Trophoblast cell (in vitro differentiated cells and primary cell): Measurements from ENCODE around the gene KCNJ12.
"Not testable (repeated sequence)": the region's sequence is repeated elsewhere in the genome, so short reads cannot be mapped to it uniquely, and the experiment has no call there.

Experiments used
- DNase-seq, 2 donors: peaks; one replicate each; pipeline ENCODE4 v3.0.0-alpha.2; 2016
- H2AFZ ChIP-seq: 2 replicates; pipeline ENCODE4 v1.6.1; 2013; ENCODE audit warnings: low read length, moderate library complexity, mild to moderate bottlenecking; ENCODE audit not compliant: insufficient read depth, poor library complexity
- H2AK5ac ChIP-seq: 2 replicates; pipeline ENCODE4 v1.6.1; 2013; ENCODE audit warnings: mild to moderate bottlenecking, low read length
- H2BK120ac ChIP-seq: 2 replicates; pipeline ENCODE4 v1.6.1; 2013; ENCODE audit warnings: low read length, mild to moderate bottlenecking, moderate library complexity; ENCODE audit not compliant: insufficient read depth, poor library complexity
- H2BK12ac ChIP-seq: 2 replicates; pipeline ENCODE4 v1.6.1; 2013; ENCODE audit warnings: mild to moderate bottlenecking, low read length, moderate library complexity
- H2BK5ac ChIP-seq: 2 replicates; pipeline ENCODE4 v1.6.1; 2013; ENCODE audit warnings: low read length, low read depth, moderate library complexity, mild to moderate bottlenecking; ENCODE audit not compliant: poor library complexity
- H3K14ac ChIP-seq: 2 replicates; pipeline ENCODE4 v1.6.1; 2013; ENCODE audit warnings: mild to moderate bottlenecking, low read length
- H3K18ac ChIP-seq: 2 replicates; pipeline ENCODE4 v1.6.1; 2013; ENCODE audit warnings: mild to moderate bottlenecking, low read length
- H3K23ac ChIP-seq: 2 replicates; pipeline ENCODE4 v1.6.1; 2013; ENCODE audit warnings: low read length
- H3K27ac ChIP-seq: 2 replicates; pipeline ENCODE4 v1.5.1; 2013; ENCODE audit warnings: low read depth, mild to moderate bottlenecking, inconsistent platforms, low read length, moderate library complexity
- H3K27me3 ChIP-seq: 2 replicates; pipeline ENCODE4 v1.6.1; 2013; ENCODE audit warnings: inconsistent platforms, mild to moderate bottlenecking, low read length, moderate library complexity; ENCODE audit not compliant: insufficient read depth
- H3K36me3 ChIP-seq, 2 experiments: 1 replicate in 1 of 2; 2 replicates in 1 of 2; pipeline ENCODE4 v1.6.1; 2013; ENCODE audit warnings: low read length in 2 of 2, mild to moderate bottlenecking in 2 of 2, moderate library complexity in 1 of 2; ENCODE audit not compliant: insufficient read depth in 2 of 2, control insufficient read depth in 1 of 2
- H3K4ac ChIP-seq: 2 replicates; pipeline ENCODE4 v1.6.1; 2013; ENCODE audit warnings: low read depth, mild to moderate bottlenecking, low read length, moderate library complexity
- H3K4me1 ChIP-seq, 2 experiments: 1 replicate in 1 of 2; 2 replicates in 1 of 2; pipeline ENCODE4 v1.6.1; 2013; ENCODE audit warnings: low read length in 2 of 2, mild to moderate bottlenecking in 2 of 2, moderate library complexity in 1 of 2; ENCODE audit not compliant: insufficient read depth in 2 of 2, control insufficient read depth in 1 of 2
- H3K4me2 ChIP-seq: 2 replicates; pipeline ENCODE4 v1.6.1; 2013; ENCODE audit warnings: inconsistent platforms, mild to moderate bottlenecking, low read length, moderate library complexity
- H3K4me3 ChIP-seq: 2 replicates; pipeline ENCODE4 v1.5.1; 2013; ENCODE audit warnings: mild to moderate bottlenecking, low read depth, low read length, inconsistent platforms
- H3K79me1 ChIP-seq: one replicate; pipeline ENCODE4 v1.6.1; 2013; ENCODE audit warnings: low read length
- H3K79me2 ChIP-seq: 2 replicates; pipeline ENCODE4 v1.6.1; 2013; ENCODE audit warnings: low read length, mild to moderate bottlenecking; ENCODE audit not compliant: control insufficient read depth, insufficient read depth, poor library complexity
- H3K9ac ChIP-seq: 2 replicates; pipeline ENCODE4 v1.6.1; 2013; ENCODE audit warnings: mild to moderate bottlenecking, low read length
- H3K9me3 ChIP-seq: 2 replicates; pipeline ENCODE4 v1.6.1; 2013; ENCODE audit warnings: low read depth, mild to moderate bottlenecking, control low read depth, inconsistent platforms, low read length; ENCODE audit not compliant: insufficient read depth
- H4K12ac ChIP-seq: 2 replicates; pipeline ENCODE4 v1.6.1; 2013; ENCODE audit warnings: low read depth, mild to moderate bottlenecking, low read length, moderate library complexity
- H4K8ac ChIP-seq: 2 replicates; pipeline ENCODE4 v1.6.1; 2013; ENCODE audit warnings: low read depth, mild to moderate bottlenecking, low read length, moderate library complexity
- H4K91ac ChIP-seq: one replicate; pipeline ENCODE4 v1.6.1; 2013; ENCODE audit warnings: low read depth, mild to moderate bottlenecking, low read length, moderate library complexity
- WGBS: extraction: QIAGEN DNeasy Blood & Tissue Kit; methylation state at CpG from one replicate; pipeline ENCODE4 v1.1.7; 2013; ENCODE audit warnings: missing lambda C conversion rate; ENCODE audit not compliant: insufficient read length, insufficient coverage; ENCODE audit errors: extremely low coverage; 5-methylcytosine and 5-hydroxymethylcytosine counted together

KCNJ12 gene

DNA sequence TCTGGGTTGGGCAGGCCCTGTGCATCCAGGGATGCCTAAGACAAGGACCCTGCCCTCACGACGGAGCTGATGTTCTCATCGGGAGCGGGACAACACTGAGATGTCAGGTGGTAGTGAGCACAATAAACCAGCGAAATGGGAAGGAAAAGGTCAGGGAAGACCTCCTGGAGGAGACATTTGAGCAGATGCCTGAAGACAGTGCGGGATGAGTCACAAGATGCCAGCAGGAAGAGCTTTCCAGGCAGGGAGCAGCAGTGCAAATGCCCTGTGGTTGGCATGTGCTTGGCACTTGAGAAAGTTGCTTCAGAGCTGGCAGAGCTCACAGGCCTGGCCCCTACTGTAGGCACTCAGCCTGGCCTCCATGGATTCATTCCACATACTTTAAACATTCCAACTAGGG is 28.5 kb upstream of the KCNJ12 start:
- not testable (repeated sequence) for H3K14ac ChIP-seq, H2AK5ac ChIP-seq, H4K91ac ChIP-seq, H3K27me3 ChIP-seq, H3K79me2 ChIP-seq, H3K4me2 ChIP-seq, H3K79me1 ChIP-seq, H4K12ac ChIP-seq, H2BK120ac ChIP-seq, H3K4me1 ChIP-seq, H3K4me3 ChIP-seq, H3K23ac ChIP-seq, H3K36me3 ChIP-seq, H2AFZ ChIP-seq, H3K4ac ChIP-seq, H2BK5ac ChIP-seq, DNase-seq, H3K9ac ChIP-seq, H4K8ac ChIP-seq, H3K27ac ChIP-seq, H3K18ac ChIP-seq, H2BK12ac ChIP-seq, H3K9me3 ChIP-seq
- WGBS, result no CpG with 5 or more reads among the region's 6 CpGs

DNA sequence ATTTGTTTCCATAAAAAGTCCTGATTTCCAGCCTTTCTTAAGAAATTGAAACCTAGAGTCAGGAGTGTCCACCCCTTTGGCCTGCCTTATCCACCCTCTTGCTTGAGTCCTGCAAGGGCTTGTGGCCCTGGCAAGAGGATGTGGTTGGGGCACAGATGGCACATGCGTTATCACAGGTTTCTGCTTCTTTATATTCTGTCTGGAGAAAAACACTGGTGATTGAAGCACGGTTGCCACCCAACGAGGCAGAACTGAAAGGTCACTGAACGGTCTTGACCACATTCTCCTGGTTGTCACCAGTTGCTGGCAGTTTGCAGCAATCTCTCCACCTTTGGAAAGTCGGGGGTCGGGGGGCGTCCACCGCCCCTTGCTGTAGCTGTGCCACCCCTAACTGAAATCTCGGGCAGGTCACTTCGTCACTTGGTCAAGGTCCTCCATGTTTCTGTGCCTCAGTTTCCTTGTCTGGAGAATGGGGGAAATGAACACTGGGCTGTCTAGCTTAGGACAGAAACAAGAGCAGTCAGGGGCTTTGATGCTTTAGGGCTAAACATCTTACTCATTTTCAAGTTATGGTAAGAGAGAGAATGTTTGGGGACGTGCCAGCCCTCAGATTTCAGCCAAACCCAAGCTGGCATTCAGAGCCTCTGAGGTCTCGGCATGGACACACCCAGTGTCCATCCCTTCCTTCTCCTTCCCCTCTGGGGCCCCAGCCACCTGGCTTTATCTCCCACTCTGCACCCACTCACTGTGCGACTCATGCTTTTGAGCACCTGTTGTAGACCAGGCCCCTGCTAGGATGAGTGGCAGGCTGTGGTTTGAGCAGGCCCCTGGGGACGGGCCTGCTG is 27.9 kb upstream of the KCNJ12 start:
- H3K79me1 ChIP-seq, H3K4me1 ChIP-seq, H3K4me2 ChIP-seq, H3K36me3 ChIP-seq, H2AFZ ChIP-seq, H3K79me2 ChIP-seq, H3K14ac ChIP-seq, H2AK5ac ChIP-seq, H4K12ac ChIP-seq, H2BK120ac ChIP-seq, H3K4me3 ChIP-seq, H3K9me3 ChIP-seq, DNase-seq, H2BK12ac ChIP-seq, H4K8ac ChIP-seq, H3K18ac ChIP-seq, H4K91ac ChIP-seq, H3K23ac ChIP-seq, H3K27ac ChIP-seq, H2BK5ac ChIP-seq, H3K4ac ChIP-seq, H3K9ac ChIP-seq, H3K27me3 ChIP-seq: not testable (repeated sequence)
- no CpG with 5 or more reads among the region's 14 CpGs for WGBS

DNA sequence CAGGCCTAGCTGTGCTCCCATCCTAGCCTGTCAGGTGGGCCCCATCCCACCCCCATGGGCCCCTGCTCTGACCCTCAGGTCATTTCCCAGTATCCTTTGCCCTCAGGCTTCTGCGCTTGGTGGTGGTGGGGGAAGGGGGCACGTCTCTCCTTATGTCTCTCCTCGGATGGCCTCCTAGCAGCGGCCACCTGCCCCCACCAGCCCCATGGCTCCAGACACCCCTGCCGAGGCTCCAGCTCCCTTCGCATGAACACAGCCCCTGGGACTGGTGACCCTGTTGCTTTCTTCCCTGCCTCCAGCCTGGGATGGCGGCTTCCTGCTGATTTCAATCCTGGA is 27.3 kb upstream of the KCNJ12 start:
- no CpG with 5 or more reads among the region's 7 CpGs for WGBS
- H3K4me2 ChIP-seq, H3K4me1 ChIP-seq: not testable (repeated sequence)

DNA sequence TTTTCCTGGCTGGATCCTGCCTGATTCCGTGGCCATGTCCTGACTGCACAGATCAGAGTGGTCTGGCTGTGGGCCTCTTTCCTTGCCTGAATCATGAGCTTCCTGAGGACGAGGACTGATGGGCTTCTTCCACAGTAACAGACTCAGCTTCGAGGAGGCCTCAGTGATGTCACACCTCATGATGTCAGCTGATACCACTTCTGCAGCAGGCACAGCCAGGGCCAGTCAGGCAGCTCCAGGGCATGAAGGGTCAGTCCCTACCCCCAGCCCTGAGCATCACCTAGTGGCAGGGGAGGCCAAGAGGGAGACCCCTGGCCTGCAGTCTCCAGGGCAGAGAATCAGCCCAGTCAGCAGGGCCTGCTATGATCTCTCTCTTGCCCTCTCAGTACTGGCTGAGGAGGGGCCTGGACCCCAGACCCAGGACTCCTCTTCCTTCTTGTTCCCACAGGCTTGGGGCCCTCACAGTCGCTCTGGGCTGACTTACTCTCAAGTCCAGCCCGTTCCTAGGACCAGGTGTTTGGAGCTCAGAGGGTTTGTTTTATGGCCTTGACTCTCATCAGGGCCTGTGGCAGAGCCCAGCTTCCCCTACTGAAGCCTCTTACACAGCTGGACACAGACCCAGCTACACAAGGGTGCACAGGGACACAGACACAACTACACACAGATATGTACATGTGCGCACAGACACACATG is 26.7 kb upstream of the KCNJ12 start:
- H3K9me3 ChIP-seq, H3K9ac ChIP-seq, H2AK5ac ChIP-seq, H4K91ac ChIP-seq, H3K14ac ChIP-seq, H2BK12ac ChIP-seq, DNase-seq, H3K36me3 ChIP-seq, H3K79me2 ChIP-seq, H3K79me1 ChIP-seq, H3K4ac ChIP-seq, H3K4me2 ChIP-seq, H2BK5ac ChIP-seq, H2AFZ ChIP-seq, H2BK120ac ChIP-seq, H3K27ac ChIP-seq, H3K23ac ChIP-seq, H4K8ac ChIP-seq, H3K27me3 ChIP-seq, H3K4me1 ChIP-seq, H3K18ac ChIP-seq, H4K12ac ChIP-seq, H3K4me3 ChIP-seq: not testable (repeated sequence)
- no CpG with 5 or more reads among the region's 6 CpGs for WGBS

More for the DNA sequence above, 27.3 kb upstream of the KCNJ12 start:
- not testable (repeated sequence) for H4K8ac ChIP-seq, H4K12ac ChIP-seq, H3K4me3 ChIP-seq, H3K27me3 ChIP-seq, H2BK12ac ChIP-seq, H3K18ac ChIP-seq, H3K9me3 ChIP-seq, H3K36me3 ChIP-seq, H3K4ac ChIP-seq, H3K79me2 ChIP-seq, H3K14ac ChIP-seq, H4K91ac ChIP-seq, H2BK120ac ChIP-seq, H2AK5ac ChIP-seq, H3K9ac ChIP-seq, DNase-seq, H3K79me1 ChIP-seq, H2BK5ac ChIP-seq, H3K23ac ChIP-seq, H3K27ac ChIP-seq, H2AFZ ChIP-seq
